Smooth muscle cell (in vitro differentiated cells): Measurements from ENCODE around the gene BNC2. TPM values are rescaled to one million over a fixed set of nuclear protein-coding genes. Genes with fewer than 3 reads are reported as not detected.

Experiments used
- DNase-seq: peaks from one replicate; lab custom pipeline; 2025; ENCODE audit not compliant: unreplicated experiment; lab: John Stamatoyannopoulos, UW
- H2AFZ ChIP-seq: fragments of 200-600 bp; sonication (generic); 2 replicates; pipeline ENCODE4 v1.6.0; 2016; ENCODE audit warnings: antibody characterized with exemption, low read depth, mild to moderate bottlenecking
- H3F3A ChIP-seq: fragments of 200-600 bp; sonication (generic); 2 replicates; pipeline ENCODE4 v1.6.0; 2017; ENCODE audit warnings: antibody characterized with exemption, low read depth
- H3K27ac ChIP-seq: fragments of 200-600 bp; sonication (generic); 2 replicates; pipeline ENCODE4 v1.5.1; 2016; ENCODE audit warnings: low read depth, mild to moderate bottlenecking
- H3K27me3 ChIP-seq: fragments of 200-600 bp; sonication (generic); 2 replicates; pipeline ENCODE4 v1.6.1; 2016; ENCODE audit warnings: low read depth, mild to moderate bottlenecking
- H3K36me3 ChIP-seq: fragments of 200-600 bp; sonication (generic); 2 replicates; pipeline ENCODE4 v1.5.1; 2016; ENCODE audit warnings: low read depth
- H3K4me1 ChIP-seq: fragments of 200-600 bp; sonication (generic); 2 replicates; pipeline ENCODE4 v1.5.1; 2016; ENCODE audit warnings: low read depth
- H3K4me2 ChIP-seq: fragments of 200-600 bp; sonication (generic); 2 replicates; pipeline ENCODE4 v1.6.0; 2016; ENCODE audit warnings: mild to moderate bottlenecking
- H3K4me3 ChIP-seq: fragments of 200-600 bp; sonication (generic); 2 replicates; pipeline ENCODE4 v1.5.1; 2016; ENCODE audit warnings: mild to moderate bottlenecking
- H3K79me2 ChIP-seq: fragments of 200-600 bp; sonication (generic); 2 replicates; pipeline ENCODE4 v1.6.0; 2016; ENCODE audit warnings: low read depth, mild to moderate bottlenecking
- H3K9ac ChIP-seq: fragments of 200-600 bp; sonication (generic); 2 replicates; pipeline ENCODE4 v1.6.0; 2016; ENCODE audit warnings: low read depth
- H3K9me3 ChIP-seq: fragments of 200-600 bp; sonication (generic); replicated peaks from 2 replicates; pipeline ENCODE4 v1.5.1; 2016; ENCODE audit warnings: low read depth
- H4K20me1 ChIP-seq: fragments of 200-600 bp; sonication (generic); 2 replicates; pipeline ENCODE4 v1.6.0; 2016; ENCODE audit warnings: low read depth
- CTCF ChIP-seq: fragments of 200-600 bp; sonication (generic); IDR thresholded peaks from 2 replicates; pipeline ENCODE4 v1.5.1; 2017; ENCODE audit warnings: borderline replicate concordance, mild to moderate bottlenecking, antibody characterized with exemption; ENCODE audit not compliant: insufficient read depth, poor library complexity, severe bottlenecking
- WGBS: methylation state at CpG from one replicate; pipeline ENCODE4 v1.1.7; 2016; ENCODE audit warnings: low lambda C conversion rate; 5-methylcytosine and 5-hydroxymethylcytosine counted together
- polyA plus RNA-seq: library from polyadenylated mRNA; unstranded; fragments of >200 nt; fragmentation: Nextera tagmentation; extraction: Ambion mirVana; gene quantifications from 2 replicates; pipeline ENCODE4 v1.2.1, GENCODE V29; 2016
- total RNA-seq: library from RNA; depleted of rRNA; stranded (reverse); fragments of >200 nt; gene quantifications from 2 replicates; pipeline ENCODE4 v1.2.3, GENCODE V29; 2014

Gene BNC2
- total and polyA plus RNA-seq, 2 experiments from 2014 or later, result 11.6 to 13.5 TPM

- Histone ChIP-seq H3K27ac (no peak overlapping the region), H3F3A (no peaks in the 10 kb centered on the region), H3K27me3 (no peaks in the 10 kb centered on the region), H3K4me1 (no peaks in the 10 kb centered on the region), H3K36me3 (no peaks in the 10 kb centered on the region), H3K9me3 (no peaks in the 10 kb centered on the region), H2AFZ (no peak overlapping the region), H3K4me2 (no peak overlapping the region), H3K79me2 (no peaks in the 10 kb centered on the region), H3K9ac (no peak overlapping the region), H3K4me3 (no peak overlapping the region), H4K20me1 (no peaks in the 10 kb centered on the region)
- DNase-seq, result no peak
- TF ChIP-seq CTCF, result no peak
- 84% methylated on average over 2 of the region's 2 CpGs for WGBS
Measured at GRCh38 chr9:16690628-16691027, 179.8 kb downstream of the BNC2 start.

GRCh38 chr9:16690205-16690604 lies 180.3 kb downstream of the BNC2 start:
- 94% methylated on average over 2 of the region's 2 CpGs for WGBS
- TF ChIP-seq CTCF, result no peak

GRCh38 chr9:16689351-16689938 lies 181.0 kb downstream of the BNC2 start:
- Histone ChIP-seq H3K27ac (no peak overlapping the region), H4K20me1 (no peaks in the 10 kb centered on the region), H3K27me3 (no peaks in the 10 kb centered on the region), H2AFZ (no peak overlapping the region), H3K79me2 (no peaks in the 10 kb centered on the region), H3K9ac (no peak overlapping the region), H3K4me3 (no peak overlapping the region), H3K4me2 (no peak overlapping the region), H3K4me1 (no peaks in the 10 kb centered on the region), H3K9me3 (no peaks in the 10 kb centered on the region), H3K36me3 (no peaks in the 10 kb centered on the region), H3F3A (no peaks in the 10 kb centered on the region)
- no peak for TF ChIP-seq CTCF
- DNase-seq, result no peak
- 81% methylated on average over 5 of the region's 5 CpGs for WGBS

More at GRCh38 chr9:16690205-16690604, 180.3 kb downstream of the BNC2 start:
- Histone ChIP-seq H3K9ac (no peak overlapping the region), H3K79me2 (no peaks in the 10 kb centered on the region), H3K27me3 (no peaks in the 10 kb centered on the region), H3K9me3 (no peaks in the 10 kb centered on the region), H3F3A (no peaks in the 10 kb centered on the region), H3K27ac (no peak overlapping the region), H3K4me3 (no peak overlapping the region), H4K20me1 (no peaks in the 10 kb centered on the region), H3K4me1 (no peaks in the 10 kb centered on the region), H3K4me2 (no peak overlapping the region), H3K36me3 (no peaks in the 10 kb centered on the region), H2AFZ (no peak overlapping the region)
- no peak for DNase-seq

GRCh38 chr9:16688814-16689213 lies 181.7 kb downstream of the BNC2 start:
- Histone ChIP-seq H3K4me2 (no peak overlapping the region), H3F3A (no peaks in the 10 kb centered on the region), H3K9me3 (no peaks in the 10 kb centered on the region), H3K27me3 (no peaks in the 10 kb centered on the region), H3K27ac (no peak overlapping the region), H3K36me3 (no peaks in the 10 kb centered on the region), H2AFZ (no peak overlapping the region), H3K79me2 (no peaks in the 10 kb centered on the region), H3K4me3 (no peak overlapping the region), H3K9ac (no peak overlapping the region), H4K20me1 (no peaks in the 10 kb centered on the region), H3K4me1 (no peaks in the 10 kb centered on the region)
- TF ChIP-seq CTCF, result no peak
- no peak for DNase-seq
- no CpG with 5 or more reads among the region's 1 CpG for WGBS
